ENCODE data around the gene NAT9.
A peak's percentile ranks its signal among the peaks of the same experiment; 100 is the strongest.

NAT9 gene

DNA sequence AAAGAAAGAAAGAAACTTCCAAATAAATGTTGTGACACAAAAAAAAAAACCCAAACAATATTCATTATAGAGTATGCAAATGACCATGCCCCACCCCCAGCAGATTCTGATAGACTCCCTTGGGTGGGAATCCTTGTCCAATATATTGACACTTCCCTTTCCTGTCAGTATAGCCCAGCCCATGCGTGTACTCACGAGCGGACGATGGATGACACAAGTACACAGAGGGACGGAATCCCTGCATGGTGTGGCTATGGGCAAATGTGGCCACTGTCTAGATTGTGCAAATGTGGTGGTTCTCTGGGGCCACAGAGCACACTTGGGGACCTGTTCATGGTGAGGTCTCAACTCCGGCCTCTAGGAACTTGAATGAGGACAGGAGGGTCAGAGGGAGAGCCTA, 36.0 kb downstream of the NAT9 start:
- no peak overlapping the region for H3K27ac ChIP-seq (ENCODE audit: low read depth, low read length)
- no peaks in the 10 kb centered on the region for H3K9me3 ChIP-seq (ENCODE audit: control insufficient read depth in 1 of 2, low read length in 2 of 2)
- peaks cover 38 to 51% of the 10 kb centered on the region in 2 donors for H3K4me1 ChIP-seq (ENCODE audit: control insufficient read depth in 1 of 2, insufficient read depth in 2 of 2, low read length in 2 of 2)
- peaks cover 9 to 16% of the 10 kb centered on the region in 2 donors for H3K27me3 ChIP-seq (ENCODE audit: control insufficient read depth in 1 of 2, insufficient read depth in 2 of 2, low read length in 2 of 2)
- no peak overlapping the region for H3K4me3 ChIP-seq (ENCODE audit: low read depth in 1 of 2, low read length in 2 of 2)
- H3K36me3 ChIP-seq (ENCODE audit: control insufficient read depth in 1 of 2, insufficient read depth in 2 of 2, low read length in 2 of 2), result no peaks in the 10 kb centered on the region
- peak overlapping the region in 1 of 2 donors; percentile 9 for H3K9ac ChIP-seq (ENCODE audit: low read depth in 1 of 2, low read length in 2 of 2)

DNA sequence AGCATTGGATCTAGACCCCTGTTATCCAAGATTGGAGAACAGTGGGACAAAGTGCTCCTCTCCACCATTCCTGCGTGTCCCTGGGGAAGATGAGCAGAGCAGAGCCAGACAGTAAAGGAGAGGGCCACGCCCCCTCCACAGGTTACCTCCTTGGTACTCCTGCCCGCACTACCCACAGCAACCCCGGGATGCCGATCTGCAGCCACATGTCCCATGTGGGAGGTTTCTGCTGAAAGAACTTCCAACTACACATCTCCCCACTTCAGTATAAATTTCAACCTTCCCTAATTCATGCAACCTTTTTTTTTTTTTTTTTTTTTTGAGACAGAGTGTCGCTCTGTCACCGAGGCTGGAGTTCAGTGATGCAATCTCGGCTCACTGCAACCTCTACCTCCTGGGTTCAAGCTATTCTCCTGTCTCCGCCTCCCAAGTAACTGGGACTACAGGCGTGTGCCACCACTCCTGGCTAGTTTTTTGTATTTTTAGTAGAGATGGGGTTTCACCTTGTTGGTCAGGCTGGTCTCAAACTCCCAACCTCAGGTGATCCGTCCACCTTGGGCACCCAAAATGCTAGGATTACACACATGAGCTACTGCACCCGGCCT, 36.8 kb downstream of the NAT9 start:
- Histone ChIP-seq H3K4me1 (ENCODE audit: control insufficient read depth in 1 of 2, insufficient read depth in 2 of 2, low read length in 2 of 2) (peaks cover 32 to 43% of the 10 kb centered on the region in 2 donors), H3K27me3 (ENCODE audit: control insufficient read depth in 1 of 2, insufficient read depth in 2 of 2, low read length in 2 of 2) (peaks cover 9 to 16% of the 10 kb centered on the region in 2 donors), H3K9ac (ENCODE audit: low read depth in 1 of 2, low read length in 2 of 2) (no peak overlapping the region), H3K4me3 (ENCODE audit: low read depth in 1 of 2, low read length in 2 of 2) (peak overlapping the region in 1 of 2 donors; percentile 64), H3K36me3 (ENCODE audit: control insufficient read depth in 1 of 2, insufficient read depth in 2 of 2, low read length in 2 of 2) (no peaks in the 10 kb centered on the region), H3K9me3 (ENCODE audit: control insufficient read depth in 1 of 2, low read length in 2 of 2) (no peaks in the 10 kb centered on the region), H3K27ac (ENCODE audit: low read depth, low read length) (no peak overlapping the region)

DNA sequence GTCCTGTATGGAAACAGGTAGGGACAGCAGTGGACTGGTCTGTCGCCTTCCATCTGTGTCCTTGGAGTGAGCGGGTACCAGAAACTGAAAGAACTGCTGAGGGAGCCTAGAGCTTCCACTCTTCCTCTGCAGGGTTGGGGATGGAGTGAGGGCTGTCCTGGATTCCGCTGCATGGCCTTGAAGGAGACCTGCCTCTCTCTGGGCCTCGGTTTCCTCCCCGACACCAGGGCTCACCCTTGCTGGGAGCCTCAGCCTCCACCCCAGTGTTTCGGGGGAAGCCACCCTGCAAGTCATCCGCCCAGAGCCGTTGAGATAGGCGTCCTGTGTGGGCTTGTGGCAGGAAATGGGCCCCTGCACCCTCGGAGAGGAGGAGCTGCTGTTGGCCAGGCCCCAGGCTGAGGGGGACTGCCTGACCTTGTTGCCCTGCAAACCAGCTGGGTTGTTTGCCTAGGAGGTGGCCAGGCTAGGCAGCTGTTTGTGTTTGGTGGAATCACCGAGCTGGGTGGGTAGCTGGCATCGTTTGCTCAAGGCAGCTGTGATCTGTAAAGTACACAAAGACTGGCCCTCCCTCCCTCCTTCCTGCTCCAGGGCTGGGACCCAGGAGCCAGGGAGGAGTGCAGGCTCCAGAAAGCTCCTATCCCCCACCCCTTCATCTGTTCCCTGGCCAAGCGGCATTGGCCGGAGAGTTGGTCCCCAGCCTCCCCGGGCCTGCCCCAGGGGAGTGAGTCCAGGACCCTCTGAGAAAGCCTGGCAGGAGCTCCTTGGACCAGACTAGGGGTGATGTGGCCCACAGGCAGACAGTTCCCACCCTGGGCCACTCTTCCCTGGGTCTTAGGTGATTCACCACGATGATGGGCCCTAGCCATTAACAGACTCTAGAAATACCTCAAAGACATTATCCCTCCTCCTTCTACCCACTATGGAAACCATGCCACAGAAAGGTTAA, 37.8 kb downstream of the NAT9 start:
- H3K36me3 ChIP-seq (ENCODE audit: control insufficient read depth in 1 of 2, insufficient read depth in 2 of 2, low read length in 2 of 2), result no peaks in the 10 kb centered on the region
- peak overlapping the region; percentile 14 for H3K27ac ChIP-seq (ENCODE audit: low read depth, low read length)
- no peaks in the 10 kb centered on the region for H3K9me3 ChIP-seq (ENCODE audit: control insufficient read depth in 1 of 2, low read length in 2 of 2)
- peak overlapping the region; percentile 9 to 44 for H3K9ac ChIP-seq (ENCODE audit: low read depth in 1 of 2, low read length in 2 of 2)
- H3K4me1 ChIP-seq (ENCODE audit: control insufficient read depth in 1 of 2, insufficient read depth in 2 of 2, low read length in 2 of 2), result peaks cover 31 to 38% of the 10 kb centered on the region in 2 donors
- peaks cover 9 to 16% of the 10 kb centered on the region in 2 donors for H3K27me3 ChIP-seq (ENCODE audit: control insufficient read depth in 1 of 2, insufficient read depth in 2 of 2, low read length in 2 of 2)
- peak overlapping the region; percentile 64 to 70 for H3K4me3 ChIP-seq (ENCODE audit: low read depth in 1 of 2, low read length in 2 of 2)

DNA sequence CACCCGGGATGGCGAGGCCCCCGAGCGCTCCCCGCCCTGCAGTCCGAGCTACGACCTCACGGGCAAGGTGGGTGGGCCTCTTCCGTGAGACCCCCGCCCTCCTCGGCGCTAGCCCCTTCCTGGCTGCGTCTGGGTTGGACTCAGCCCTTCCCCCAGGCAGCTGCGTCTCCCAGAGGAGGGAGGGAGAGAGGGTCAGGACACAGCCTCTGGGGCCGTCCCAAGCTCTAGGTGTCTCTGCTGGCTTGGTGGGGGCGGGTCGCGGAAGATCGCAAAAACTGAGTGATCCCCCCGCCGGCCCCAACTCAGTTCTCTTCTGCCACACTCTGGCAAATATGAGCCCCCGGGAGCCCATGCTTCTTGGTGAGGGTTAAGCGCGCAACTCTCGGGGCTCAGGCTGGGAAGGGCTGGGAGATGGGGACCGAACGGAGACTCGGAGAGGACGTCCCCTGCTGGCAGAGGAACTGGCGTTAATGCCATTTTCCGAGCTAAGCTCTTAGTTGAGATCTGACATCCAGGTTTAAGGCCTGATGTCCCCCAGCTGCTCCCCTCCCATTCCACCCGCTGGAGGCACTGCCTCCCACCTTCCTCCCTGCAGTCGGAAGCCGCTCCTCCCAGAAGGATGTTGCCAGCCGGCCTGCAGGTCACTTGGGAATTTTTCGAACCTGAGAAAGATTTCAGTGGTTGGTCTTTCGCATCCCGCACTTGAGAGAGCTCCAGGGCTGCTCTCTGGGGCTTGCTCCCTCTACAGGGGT, 38.7 kb downstream of the NAT9 start:
- peak overlapping the region; percentile 64 to 70 for H3K4me3 ChIP-seq (ENCODE audit: low read depth in 1 of 2, low read length in 2 of 2)
- no peaks in the 10 kb centered on the region for H3K9me3 ChIP-seq (ENCODE audit: control insufficient read depth in 1 of 2, low read length in 2 of 2)
- no peaks in the 10 kb centered on the region for H3K36me3 ChIP-seq (ENCODE audit: control insufficient read depth in 1 of 2, insufficient read depth in 2 of 2, low read length in 2 of 2)
- H3K4me1 ChIP-seq (ENCODE audit: control insufficient read depth in 1 of 2, insufficient read depth in 2 of 2, low read length in 2 of 2), result peaks cover 25 to 31% of the 10 kb centered on the region in 2 donors
- peak overlapping the region; percentile 40 for H3K27ac ChIP-seq (ENCODE audit: low read depth, low read length)
- peak overlapping the region; percentile 44 to 47 for H3K9ac ChIP-seq (ENCODE audit: low read depth in 1 of 2, low read length in 2 of 2)
- peaks cover 9 to 16% of the 10 kb centered on the region in 2 donors for H3K27me3 ChIP-seq (ENCODE audit: control insufficient read depth in 1 of 2, insufficient read depth in 2 of 2, low read length in 2 of 2)

DNA sequence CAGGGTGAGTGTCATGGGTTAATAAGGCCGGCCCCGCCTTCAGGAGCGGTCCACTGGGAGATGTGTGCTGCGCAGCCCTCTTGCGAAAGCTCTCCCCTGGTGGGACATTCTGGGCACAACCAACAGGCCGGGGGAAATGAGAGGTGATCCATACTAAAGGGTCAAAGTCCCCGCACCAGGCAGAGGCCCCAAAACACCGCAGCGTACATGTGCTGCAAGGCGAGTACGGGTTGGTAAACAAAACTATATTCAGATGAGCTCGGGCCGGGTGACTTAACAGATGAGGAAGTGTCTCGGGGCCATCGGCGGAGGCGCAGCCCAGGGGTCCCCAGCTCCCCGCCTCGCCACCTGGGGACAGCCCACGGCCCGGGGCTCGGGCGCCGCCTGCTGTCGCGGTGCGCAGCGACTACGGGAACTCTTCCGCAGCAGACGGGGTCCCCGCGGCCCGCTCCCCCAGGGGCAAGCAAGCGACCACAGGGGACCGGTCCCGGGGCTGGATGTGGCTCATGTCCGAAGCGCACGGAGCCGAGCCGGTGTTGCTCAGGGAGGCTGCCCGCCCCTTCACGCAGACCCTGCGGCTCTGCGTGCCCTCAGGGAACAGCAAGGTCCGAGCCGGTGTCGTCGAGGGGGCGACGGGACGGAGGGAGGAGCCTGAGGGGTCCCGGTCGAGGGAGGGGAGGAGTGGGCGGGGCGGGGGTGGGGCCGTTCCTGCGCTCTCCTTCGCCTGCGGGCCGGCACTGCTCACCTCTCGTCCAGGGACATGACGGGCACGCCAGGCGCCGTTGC, 39.4 kb downstream of the NAT9 start, which contains the start of gene RAB37:
Gene RAB37, plus strand, starts transcription at position 744 of the 786 bp plus-strand sequence. Its CDS starts 17 bp downstream, at position 761.
- H3K36me3 ChIP-seq (ENCODE audit: control insufficient read depth in 1 of 2, insufficient read depth in 2 of 2, low read length in 2 of 2), result no peaks in the 10 kb centered on the region
- H3K9ac ChIP-seq (ENCODE audit: low read depth in 1 of 2, low read length in 2 of 2), result peak within 1 kb of the TSS; percentile 44 to 47
- H3K9me3 ChIP-seq (ENCODE audit: control insufficient read depth in 1 of 2, low read length in 2 of 2), result no peaks in the 10 kb centered on the region
- peak within 1 kb of the TSS; percentile 64 to 70 for H3K4me3 ChIP-seq (ENCODE audit: low read depth in 1 of 2, low read length in 2 of 2)
- H3K27ac ChIP-seq (ENCODE audit: low read depth, low read length), result peak within 1 kb of the TSS; percentile 40
- peaks cover 24% of the 10 kb centered on the region in 2 donors for H3K4me1 ChIP-seq (ENCODE audit: control insufficient read depth in 1 of 2, insufficient read depth in 2 of 2, low read length in 2 of 2)
- peaks cover 9 to 16% of the 10 kb centered on the region in 2 donors for H3K27me3 ChIP-seq (ENCODE audit: control insufficient read depth in 1 of 2, insufficient read depth in 2 of 2, low read length in 2 of 2)

DNA sequence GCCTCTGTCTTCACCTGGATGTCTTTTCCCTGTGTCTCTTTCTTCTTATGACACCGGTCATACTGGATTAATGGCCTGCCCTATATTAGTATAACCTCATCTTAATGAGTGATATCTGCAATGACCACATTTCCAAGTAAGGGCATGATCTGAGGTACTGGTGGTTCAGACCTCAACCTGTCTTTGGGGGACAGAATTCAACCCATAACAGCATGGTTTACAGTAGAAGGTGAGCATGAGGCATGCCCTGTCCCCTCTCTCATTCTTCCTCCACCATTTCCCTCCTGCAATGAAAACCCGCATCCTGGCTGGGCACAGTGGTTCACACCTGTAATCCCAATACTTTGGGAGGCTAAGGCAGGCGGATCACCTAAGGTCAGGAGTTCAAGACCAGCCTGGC, 41.9 kb downstream of the NAT9 start:
- no peaks in the 10 kb centered on the region for H3K9me3 ChIP-seq (ENCODE audit: control insufficient read depth in 1 of 2, low read length in 2 of 2)

DNA sequence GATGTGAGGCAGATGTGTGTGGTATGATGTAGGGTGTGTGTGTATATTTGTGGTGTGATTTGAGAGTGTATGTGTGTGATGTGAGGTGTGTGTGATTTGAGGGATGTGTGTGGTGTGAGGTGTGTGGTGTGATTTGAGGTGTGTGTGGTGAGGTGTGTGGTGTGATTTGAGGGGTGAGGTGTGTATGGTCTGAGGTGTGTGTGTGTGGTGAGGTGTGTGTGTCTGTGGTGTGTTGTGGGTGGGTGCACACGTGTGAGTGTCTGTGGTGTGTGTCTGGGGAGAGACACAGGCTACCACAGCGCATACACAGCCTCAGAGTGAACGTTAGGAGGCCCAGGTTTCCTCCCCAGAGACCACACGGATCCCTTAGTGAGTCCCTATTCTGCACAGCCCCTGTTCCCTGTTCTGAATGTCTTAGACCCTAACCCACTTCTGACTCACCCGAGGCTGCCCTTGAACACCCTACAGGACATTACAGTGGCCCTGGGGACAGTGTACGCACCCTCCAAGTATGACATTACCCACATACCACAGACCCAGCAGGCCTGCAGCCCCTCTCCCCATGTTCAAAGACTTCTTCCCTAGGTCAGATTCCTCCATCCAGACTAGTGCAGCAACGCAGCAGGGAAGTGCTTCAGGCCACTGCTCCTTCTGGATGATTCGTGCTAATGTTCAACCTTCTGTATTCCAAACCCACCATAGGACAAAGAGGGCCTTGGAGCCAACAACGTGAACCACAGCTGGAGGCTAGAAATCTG, 42.6 kb downstream of the NAT9 start:
- Histone ChIP-seq H3K27me3 (ENCODE audit: control insufficient read depth in 1 of 2, insufficient read depth in 2 of 2, low read length in 2 of 2) (peaks cover 9 to 14% of the 10 kb centered on the region in 2 donors), H3K27ac (ENCODE audit: low read depth, low read length) (no peak overlapping the region), H3K9ac (ENCODE audit: low read depth in 1 of 2, low read length in 2 of 2) (no peak overlapping the region), H3K4me3 (ENCODE audit: low read depth in 1 of 2, low read length in 2 of 2) (no peak overlapping the region), H3K4me1 (ENCODE audit: control insufficient read depth in 1 of 2, insufficient read depth in 2 of 2, low read length in 2 of 2) (peaks cover 19 to 20% of the 10 kb centered on the region in 2 donors), H3K9me3 (ENCODE audit: control insufficient read depth in 1 of 2, low read length in 2 of 2) (no peaks in the 10 kb centered on the region), H3K36me3 (ENCODE audit: control insufficient read depth in 1 of 2, insufficient read depth in 2 of 2, low read length in 2 of 2) (no peaks in the 10 kb centered on the region)

More for the DNA sequence above, 41.9 kb downstream of the NAT9 start:
- peaks cover 9 to 16% of the 10 kb centered on the region in 2 donors for H3K27me3 ChIP-seq (ENCODE audit: control insufficient read depth in 1 of 2, insufficient read depth in 2 of 2, low read length in 2 of 2)
- no peak overlapping the region for H3K27ac ChIP-seq (ENCODE audit: low read depth, low read length)
- H3K36me3 ChIP-seq (ENCODE audit: control insufficient read depth in 1 of 2, insufficient read depth in 2 of 2, low read length in 2 of 2), result no peaks in the 10 kb centered on the region
- H3K4me3 ChIP-seq (ENCODE audit: low read depth in 1 of 2, low read length in 2 of 2), result no peak overlapping the region
- peaks cover 24% of the 10 kb centered on the region in 2 donors for H3K4me1 ChIP-seq (ENCODE audit: control insufficient read depth in 1 of 2, insufficient read depth in 2 of 2, low read length in 2 of 2)
- H3K9ac ChIP-seq (ENCODE audit: low read depth in 1 of 2, low read length in 2 of 2), result no peak overlapping the region

DNA sequence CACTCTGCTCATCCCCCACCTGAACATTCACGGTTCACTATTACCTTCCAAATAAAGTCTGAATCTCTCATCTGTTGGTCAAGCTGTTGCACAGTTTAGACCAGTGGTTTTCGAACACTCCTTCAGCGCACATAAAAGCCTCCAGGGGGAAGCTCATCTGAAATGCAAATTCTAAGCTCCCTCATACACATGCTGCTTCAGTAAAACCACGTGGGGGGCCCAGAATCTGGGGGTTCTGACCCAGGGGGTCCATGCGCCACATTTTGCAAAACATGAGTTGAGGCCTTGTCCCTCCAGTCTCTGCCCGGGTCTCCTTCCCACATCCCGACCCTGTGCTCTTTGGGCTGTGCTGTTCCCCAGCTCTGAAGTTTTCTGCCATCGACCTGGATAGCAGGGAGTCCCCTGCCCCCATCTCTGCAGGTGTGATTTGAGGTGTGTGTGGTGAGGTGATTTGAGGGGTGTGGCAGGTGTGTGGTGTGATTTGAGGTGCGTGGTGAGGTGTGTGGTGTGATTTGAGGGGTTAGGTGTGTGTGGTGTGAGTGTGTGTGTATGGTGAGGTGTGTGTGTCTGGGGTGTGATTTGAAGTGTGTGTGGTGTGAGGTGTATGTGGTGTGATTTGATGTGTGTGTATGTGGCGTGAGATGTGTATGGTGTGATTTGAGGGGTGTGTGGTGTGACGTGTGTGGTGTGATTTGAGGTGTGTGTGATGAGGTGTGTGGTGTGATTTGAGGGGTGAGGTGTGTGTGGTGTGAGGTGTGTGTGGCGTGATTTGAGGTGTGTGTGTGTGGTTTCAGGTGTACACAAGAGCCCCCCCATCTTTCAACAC, 43.9 kb downstream of the NAT9 start:
- no peaks in the 10 kb centered on the region for H3K36me3 ChIP-seq (ENCODE audit: control insufficient read depth in 1 of 2, insufficient read depth in 2 of 2, low read length in 2 of 2)
- no peak overlapping the region for H3K9ac ChIP-seq (ENCODE audit: low read depth in 1 of 2, low read length in 2 of 2)
- no peak overlapping the region for H3K27ac ChIP-seq (ENCODE audit: low read depth, low read length)
- peaks cover 0 to 2% of the 10 kb centered on the region in 2 donors for H3K27me3 ChIP-seq (ENCODE audit: control insufficient read depth in 1 of 2, insufficient read depth in 2 of 2, low read length in 2 of 2)
- no peak overlapping the region for H3K4me3 ChIP-seq (ENCODE audit: low read depth in 1 of 2, low read length in 2 of 2)
- H3K9me3 ChIP-seq (ENCODE audit: control insufficient read depth in 1 of 2, low read length in 2 of 2), result no peaks in the 10 kb centered on the region
- H3K4me1 ChIP-seq (ENCODE audit: control insufficient read depth in 1 of 2, insufficient read depth in 2 of 2, low read length in 2 of 2), result peaks cover 6 to 7% of the 10 kb centered on the region in 2 donors
